ENCODE data around the gene NARF. TPM values are rescaled to one million over a fixed set of nuclear protein-coding genes. Genes with fewer than 3 reads are reported as not detected.

The NARF gene
- total RNA-seq, 1 experiment from 2014 or later, result 96.7 TPM

GRCh38 chr17:82494236-82495055, 35.9 kb downstream of the NARF start:
- peak; percentile 88 for ATAC-seq
- ChIA-PET CTCF (interaction anchor here (0.7 to 2.6 kb wide), 15 partner anchors 9 to 258 kb away, joined by 3 to 16 read pairs (median 3); partner anchors contain the start of gene FN3KRP), POLR2A (interaction anchor here (1.0 kb wide), 1 partner anchor 25 kb away, joined by 3 read pairs; the partner anchor contains the start of gene FOXK2)
- TF ChIP-seq NFE2L1 (CRISPR knock-in tag; IDR thresholded peaks at IDR 0.05) (no peak), SMAD4 (CRISPR knock-in tag; IDR thresholded peaks at IDR 0.05) (no peak), ELF4 (CRISPR knock-in tag; IDR thresholded peaks at IDR 0.05; ENCODE audit: low read depth) (no peak), KAT7 (CRISPR knock-in tag; IDR thresholded peaks at IDR 0.05; ENCODE audit: borderline replicate concordance) (no peak), GABPB1 (CRISPR knock-in tag; IDR thresholded peaks at IDR 0.05) (no peak; the same call in 1 of the 2 replicates), OVOL2 (CRISPR knock-in tag; IDR thresholded peaks at IDR 0.05; ENCODE audit: borderline replicate concordance) (no peak), ZNF396 (CRISPR knock-in tag; IDR thresholded peaks at IDR 0.05; ENCODE audit: borderline replicate concordance) (no peak), MLX (CRISPR knock-in tag; IDR thresholded peaks at IDR 0.05) (no peak), MYBL2 (CRISPR knock-in tag; IDR thresholded peaks at IDR 0.05) (peak; percentile 52; the same call in 1 of the 2 replicates), IRF1 (CRISPR knock-in tag; IDR thresholded peaks at IDR 0.05) (no peak), ZNF121 (CRISPR knock-in tag; IDR thresholded peaks at IDR 0.05) (peak; percentile 58), NR3C1 (CRISPR knock-in tag; conservative IDR thresholded peaks at IDR 0.05; ENCODE audit: low read depth) (no peak), RORB (CRISPR knock-in tag; IDR thresholded peaks at IDR 0.05) (no peak), PRRX2 (CRISPR knock-in tag; IDR thresholded peaks at IDR 0.05) (0 out of 2 replicates have a peak, but pooled peaks have one; percentile 27), ATF2 (CRISPR knock-in tag; IDR thresholded peaks at IDR 0.05; ENCODE audit: borderline replicate concordance, low read depth) (no peak), ESRRA (CRISPR knock-in tag; IDR thresholded peaks at IDR 0.05; ENCODE audit: borderline replicate concordance) (no peak)
- TF ChIP-seq, protein P1, sequence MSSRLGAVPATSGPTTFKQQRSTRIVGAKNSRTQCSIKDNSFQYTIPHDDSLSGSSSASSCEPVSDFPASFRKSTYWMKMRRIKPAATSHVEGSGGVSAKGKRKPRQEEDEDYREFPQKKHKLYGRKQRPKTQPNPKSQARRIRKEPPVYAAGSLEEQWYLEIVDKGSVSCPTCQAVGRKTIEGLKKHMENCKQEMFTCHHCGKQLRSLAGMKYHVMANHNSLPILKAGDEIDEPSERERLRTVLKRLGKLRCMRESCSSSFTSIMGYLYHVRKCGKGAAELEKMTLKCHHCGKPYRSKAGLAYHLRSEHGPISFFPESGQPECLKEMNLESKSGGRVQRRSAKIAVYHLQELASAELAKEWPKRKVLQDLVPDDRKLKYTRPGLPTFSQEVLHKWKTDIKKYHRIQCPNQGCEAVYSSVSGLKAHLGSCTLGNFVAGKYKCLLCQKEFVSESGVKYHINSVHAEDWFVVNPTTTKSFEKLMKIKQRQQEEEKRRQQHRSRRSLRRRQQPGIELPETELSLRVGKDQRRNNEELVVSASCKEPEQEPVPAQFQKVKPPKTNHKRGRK (CRISPR knock-in tag; IDR thresholded peaks at IDR 0.05; ENCODE audit: borderline replicate concordance), result no peak
- TF ChIP-seq, protein P2, sequence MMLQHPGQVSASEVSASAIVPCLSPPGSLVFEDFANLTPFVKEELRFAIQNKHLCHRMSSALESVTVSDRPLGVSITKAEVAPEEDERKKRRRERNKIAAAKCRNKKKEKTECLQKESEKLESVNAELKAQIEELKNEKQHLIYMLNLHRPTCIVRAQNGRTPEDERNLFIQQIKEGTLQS (CRISPR knock-in tag; conservative IDR thresholded peaks at IDR 0.05), result no peak
- TF ChIP-seq, protein P3, sequence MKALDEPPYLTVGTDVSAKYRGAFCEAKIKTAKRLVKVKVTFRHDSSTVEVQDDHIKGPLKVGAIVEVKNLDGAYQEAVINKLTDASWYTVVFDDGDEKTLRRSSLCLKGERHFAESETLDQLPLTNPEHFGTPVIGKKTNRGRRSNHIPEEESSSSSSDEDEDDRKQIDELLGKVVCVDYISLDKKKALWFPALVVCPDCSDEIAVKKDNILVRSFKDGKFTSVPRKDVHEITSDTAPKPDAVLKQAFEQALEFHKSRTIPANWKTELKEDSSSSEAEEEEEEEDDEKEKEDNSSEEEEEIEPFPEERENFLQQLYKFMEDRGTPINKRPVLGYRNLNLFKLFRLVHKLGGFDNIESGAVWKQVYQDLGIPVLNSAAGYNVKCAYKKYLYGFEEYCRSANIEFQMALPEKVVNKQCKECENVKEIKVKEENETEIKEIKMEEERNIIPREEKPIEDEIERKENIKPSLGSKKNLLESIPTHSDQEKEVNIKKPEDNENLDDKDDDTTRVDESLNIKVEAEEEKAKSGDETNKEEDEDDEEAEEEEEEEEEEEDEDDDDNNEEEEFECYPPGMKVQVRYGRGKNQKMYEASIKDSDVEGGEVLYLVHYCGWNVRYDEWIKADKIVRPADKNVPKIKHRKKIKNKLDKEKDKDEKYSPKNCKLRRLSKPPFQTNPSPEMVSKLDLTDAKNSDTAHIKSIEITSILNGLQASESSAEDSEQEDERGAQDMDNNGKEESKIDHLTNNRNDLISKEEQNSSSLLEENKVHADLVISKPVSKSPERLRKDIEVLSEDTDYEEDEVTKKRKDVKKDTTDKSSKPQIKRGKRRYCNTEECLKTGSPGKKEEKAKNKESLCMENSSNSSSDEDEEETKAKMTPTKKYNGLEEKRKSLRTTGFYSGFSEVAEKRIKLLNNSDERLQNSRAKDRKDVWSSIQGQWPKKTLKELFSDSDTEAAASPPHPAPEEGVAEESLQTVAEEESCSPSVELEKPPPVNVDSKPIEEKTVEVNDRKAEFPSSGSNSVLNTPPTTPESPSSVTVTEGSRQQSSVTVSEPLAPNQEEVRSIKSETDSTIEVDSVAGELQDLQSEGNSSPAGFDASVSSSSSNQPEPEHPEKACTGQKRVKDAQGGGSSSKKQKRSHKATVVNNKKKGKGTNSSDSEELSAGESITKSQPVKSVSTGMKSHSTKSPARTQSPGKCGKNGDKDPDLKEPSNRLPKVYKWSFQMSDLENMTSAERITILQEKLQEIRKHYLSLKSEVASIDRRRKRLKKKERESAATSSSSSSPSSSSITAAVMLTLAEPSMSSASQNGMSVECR (CRISPR knock-in tag; IDR thresholded peaks at IDR 0.05; ENCODE audit: borderline replicate concordance), result no peak
- TF ChIP-seq, protein P4, sequence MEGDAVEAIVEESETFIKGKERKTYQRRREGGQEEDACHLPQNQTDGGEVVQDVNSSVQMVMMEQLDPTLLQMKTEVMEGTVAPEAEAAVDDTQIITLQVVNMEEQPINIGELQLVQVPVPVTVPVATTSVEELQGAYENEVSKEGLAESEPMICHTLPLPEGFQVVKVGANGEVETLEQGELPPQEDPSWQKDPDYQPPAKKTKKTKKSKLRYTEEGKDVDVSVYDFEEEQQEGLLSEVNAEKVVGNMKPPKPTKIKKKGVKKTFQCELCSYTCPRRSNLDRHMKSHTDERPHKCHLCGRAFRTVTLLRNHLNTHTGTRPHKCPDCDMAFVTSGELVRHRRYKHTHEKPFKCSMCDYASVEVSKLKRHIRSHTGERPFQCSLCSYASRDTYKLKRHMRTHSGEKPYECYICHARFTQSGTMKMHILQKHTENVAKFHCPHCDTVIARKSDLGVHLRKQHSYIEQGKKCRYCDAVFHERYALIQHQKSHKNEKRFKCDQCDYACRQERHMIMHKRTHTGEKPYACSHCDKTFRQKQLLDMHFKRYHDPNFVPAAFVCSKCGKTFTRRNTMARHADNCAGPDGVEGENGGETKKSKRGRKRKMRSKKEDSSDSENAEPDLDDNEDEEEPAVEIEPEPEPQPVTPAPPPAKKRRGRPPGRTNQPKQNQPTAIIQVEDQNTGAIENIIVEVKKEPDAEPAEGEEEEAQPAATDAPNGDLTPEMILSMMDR (IDR thresholded peaks at IDR 0.05), result peak; percentile 87
- TF ChIP-seq, protein P5, sequence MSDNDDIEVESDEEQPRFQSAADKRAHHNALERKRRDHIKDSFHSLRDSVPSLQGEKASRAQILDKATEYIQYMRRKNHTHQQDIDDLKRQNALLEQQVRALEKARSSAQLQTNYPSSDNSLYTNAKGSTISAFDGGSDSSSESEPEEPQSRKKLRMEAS (CRISPR knock-in tag; IDR thresholded peaks at IDR 0.05), result peak; percentile 84
- TF ChIP-seq, protein P6, sequence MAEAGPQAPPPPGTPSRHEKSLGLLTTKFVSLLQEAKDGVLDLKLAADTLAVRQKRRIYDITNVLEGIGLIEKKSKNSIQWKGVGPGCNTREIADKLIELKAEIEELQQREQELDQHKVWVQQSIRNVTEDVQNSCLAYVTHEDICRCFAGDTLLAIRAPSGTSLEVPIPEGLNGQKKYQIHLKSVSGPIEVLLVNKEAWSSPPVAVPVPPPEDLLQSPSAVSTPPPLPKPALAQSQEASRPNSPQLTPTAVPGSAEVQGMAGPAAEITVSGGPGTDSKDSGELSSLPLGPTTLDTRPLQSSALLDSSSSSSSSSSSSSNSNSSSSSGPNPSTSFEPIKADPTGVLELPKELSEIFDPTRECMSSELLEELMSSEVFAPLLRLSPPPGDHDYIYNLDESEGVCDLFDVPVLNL (CRISPR knock-in tag; IDR thresholded peaks at IDR 0.05; ENCODE audit: borderline replicate concordance, low read depth), result no peak

More at GRCh38 chr17:82494236-82495055, 35.9 kb downstream of the NARF start:
- Mint-ChIP-seq H3K27ac (peak overlapping the region; percentile 97), H3K27me3 (ENCODE audit: low read depth) (peaks cover 39% of the 10 kb centered on the region), H3K9me3 (no peaks in the 10 kb centered on the region), H3K4me3 (peak overlapping the region; percentile 86), H3K4me1 (peaks cover 20% of the 10 kb centered on the region), H3K36me3 (no peaks in the 10 kb centered on the region)
- peak; percentile 90 for DNase-seq (ENCODE audit: low spot score)

All from WTC11 (cell line).